K562 (cell line): ENCODE results near the gene GPR32. TPM values are rescaled to one million over a fixed set of nuclear protein-coding genes. Genes with fewer than 3 reads are reported as not detected.
A peak's percentile ranks its signal among the peaks of the same experiment; 100 is the strongest.

ENCODE experiments used
- ATAC-seq: fragments of 200-7000 bp; cut with Tn5 transposase; 3 replicates; pipeline ENCODE4 v1.9.1; 2020; ENCODE audit warnings: moderate library complexity
- BruUV-seq: library from RNA; stranded (reverse); fragments of 400-500 nt; replicated peaks from 2 replicates; lab custom pipeline; 2021; lab: Mats Ljungman, UMichigan
- CTCF ChIA-PET: fragments of 300-600 bp; formaldehyde crosslinking; extraction: SDS; loops from one replicate; lab custom pipeline; 2021; ENCODE audit warnings: low intra/inter-chr PET ratio; lab: Yijun Ruan, JAX
- POLR2A ChIA-PET: fragments of 300-600, 350-650 bp; sonication (Branson Sonifier 250); formaldehyde crosslinking; extraction: SDS; loops from one replicate; lab custom pipeline; 2021; ENCODE audit warnings: antibody characterized with exemption, inconsistent platforms; lab: Yijun Ruan, JAX
- DNase-seq, 4 experiments: peaks; one replicate each; pipeline versions ENCODE4 v3.0.0 to v3.0.0-alpha.2; 2011 to 2018; ENCODE audit warnings: low spot score in 3 of 4, mixed read lengths in 3 of 4; ENCODE audit errors: extremely low read depth in 1 of 4
- FAIRE-seq: peaks from 2 replicates; lab custom pipeline; 2011; peaks lifted over from hg19 to GRCh38; lab: Jason Lieb, UNC
- H2AFZ ChIP-seq: 2 replicates; pipeline ENCODE4 v1.6.0; 2011; ENCODE audit warnings: low read depth, low read length, control low read depth, inconsistent platforms
- H3K27ac ChIP-seq: fragments of 200-600 bp; 3 replicates; pipeline ENCODE4 v1.8.0; 2011; ENCODE audit warnings: low read depth, mild to moderate bottlenecking, control low read depth, inconsistent platforms, low read length, moderate library complexity, mixed read lengths; ENCODE audit errors: extremely low read depth
- H3K27me3 ChIP-seq, 2 experiments: fragments of 300-600 bp in 1 of 2; 2 replicates in 1 of 2; 3 replicates in 1 of 2; pipeline versions ENCODE4 v1.6.0 to v1.8.0; 2011; ENCODE audit warnings: inconsistent platforms in 2 of 2, low read length in 2 of 2, mild to moderate bottlenecking in 1 of 2, mixed read lengths in 1 of 2, moderate library complexity in 1 of 2; ENCODE audit not compliant: control insufficient read depth in 2 of 2, insufficient read depth in 2 of 2
- H3K36me3 ChIP-seq: fragments of 300-600 bp; 3 replicates; pipeline ENCODE4 v1.8.0; 2011; ENCODE audit warnings: mild to moderate bottlenecking, low read length, inconsistent platforms; ENCODE audit not compliant: control insufficient read depth, insufficient read depth
- H3K4me1 ChIP-seq, 2 experiments: fragments of 200-600 bp in 1 of 2; replicated peaks in 1 of 2; 2 replicates in 1 of 2; 3 replicates in 1 of 2; pipeline versions ENCODE4 v1.5.1 to v1.8.0; 2011; ENCODE audit warnings: inconsistent platforms in 2 of 2, low read length in 2 of 2, mild to moderate bottlenecking in 1 of 2, mixed read lengths in 1 of 2, moderate library complexity in 1 of 2; ENCODE audit not compliant: control insufficient read depth in 2 of 2, insufficient read depth in 2 of 2
- H3K4me2 ChIP-seq: 2 replicates; pipeline ENCODE4 v1.6.1; 2011; ENCODE audit warnings: low read length, control low read depth, inconsistent platforms, mixed read lengths; ENCODE audit not compliant: insufficient read depth
- H3K4me3 ChIP-seq: fragments of 200-600 bp; sonication (generic), shearing (Covaris generic); 2 replicates; pipeline ENCODE4 v1.5.1; 2016; ENCODE audit warnings: control low read depth, inconsistent platforms
- H3K79me2 ChIP-seq: fragments of 200-600 bp; 3 replicates; pipeline ENCODE4 v1.8.0; 2011; ENCODE audit warnings: low read length, inconsistent platforms; ENCODE audit not compliant: control insufficient read depth, insufficient read depth
- H3K9ac ChIP-seq, 2 experiments: 2 replicates each; pipeline versions ENCODE4 v1.6.0 to v1.6.1; 2011; ENCODE audit warnings: low read depth in 2 of 2, low read length in 2 of 2, control low read depth in 1 of 2, inconsistent platforms in 1 of 2, mild to moderate bottlenecking in 1 of 2, mixed read lengths in 1 of 2; ENCODE audit not compliant: insufficient read depth in 1 of 2
- H3K9me1 ChIP-seq: one replicate; pipeline ENCODE4 v1.6.0; 2011; ENCODE audit warnings: inconsistent platforms, mild to moderate bottlenecking, low read length, moderate library complexity; ENCODE audit not compliant: control insufficient read depth, insufficient read depth
- H3K9me3 ChIP-seq: replicated peaks from 2 replicates; pipeline ENCODE4 v1.5.1; 2011; ENCODE audit warnings: low read depth, low read length, inconsistent platforms; ENCODE audit not compliant: control insufficient read depth, insufficient read depth
- H4K20me1 ChIP-seq: replicated peaks from 2 replicates; pipeline ENCODE4 v1.6.1; 2011; ENCODE audit warnings: low read length, inconsistent platforms, mixed read lengths; ENCODE audit not compliant: control insufficient read depth, insufficient read depth
- CC2D1A ChIP-seq: fragments of 450-650 bp; IDR thresholded peaks from 2 replicates; pipeline ENCODE4 v1.6.1; 2017; ENCODE audit warnings: mild to moderate bottlenecking
- E2F3 ChIP-seq: fragments of 250-450 bp; sonication (Bioruptor Pico); IDR thresholded peaks from 2 replicates; pipeline ENCODE4 v1.4.0; 2020; ENCODE audit warnings: mild to moderate bottlenecking
- ETV1 ChIP-seq: fragments of 450-650 bp; conservative IDR thresholded peaks from 2 replicates; pipeline ENCODE4 v1.6.1; 2016; ENCODE audit warnings: missing genetic modification characterization, control low read depth, low read depth, missing compliant biosample characterization
- FOXA1 ChIP-seq: fragments of 450-650 bp; IDR thresholded peaks from 2 replicates; pipeline ENCODE4 v1.6.1; 2016; ENCODE audit warnings: mild to moderate bottlenecking, borderline replicate concordance
- MAZ ChIP-seq, 2 experiments: fragments of 450-650 bp in 1 of 2; sonication (generic) in 1 of 2; formaldehyde crosslinking; IDR thresholded peaks in 1 of 2; conservative IDR thresholded peaks in 1 of 2; 2 replicates each; pipeline versions ENCODE4 v1.4.0 to v1.5.0; 2020; ENCODE audit warnings: mild to moderate bottlenecking in 1 of 2, missing genetic modification reagents in 1 of 2
- RBBP5 ChIP-seq: fragments of 200-600 bp; sonication (generic); IDR thresholded peaks from 2 replicates; pipeline ENCODE4 v1.6.1; 2012; ENCODE audit warnings: borderline replicate concordance, mild to moderate bottlenecking, low read length, control low read depth, inconsistent platforms; ENCODE audit not compliant: insufficient read depth, poor library complexity, severe bottlenecking
- RFX1 ChIP-seq: fragments of 450-650 bp; IDR thresholded peaks from 2 replicates; pipeline ENCODE4 v1.6.1; 2016; ENCODE audit warnings: mild to moderate bottlenecking, moderate library complexity
- SP1 ChIP-seq: sonication (generic); formaldehyde crosslinking; IDR thresholded peaks from 2 replicates; pipeline ENCODE4 v1.8.1; 2022; ENCODE audit warnings: mild to moderate bottlenecking, missing genetic modification reagents
- TAF15 ChIP-seq: fragments of 200-400 bp; formaldehyde crosslinking; IDR thresholded peaks from 2 replicates; pipeline ENCODE4 v1.6.1; 2017; ENCODE audit warnings: mild to moderate bottlenecking, low read depth, low read length, moderate library complexity
- YY1 ChIP-seq, 3 experiments: IDR thresholded peaks; 2 replicates each; pipeline ENCODE4 v1.6.1; 2011; ENCODE audit warnings: low read length in 2 of 3, mild to moderate bottlenecking in 2 of 3, moderate library complexity in 2 of 3, borderline replicate concordance in 1 of 3, control low read depth in 1 of 3, low read depth in 1 of 3; ENCODE audit not compliant: insufficient read depth in 3 of 3, insufficient replicate concordance in 2 of 3, control insufficient read depth in 1 of 3, insufficient read length in 1 of 3; ENCODE audit errors: extremely low read depth in 1 of 3
- ZBTB7A ChIP-seq: IDR thresholded peaks from 2 replicates; pipeline ENCODE4 v1.6.1; 2011; ENCODE audit warnings: low read depth, mild to moderate bottlenecking, low read length, moderate library complexity, borderline replicate concordance; ENCODE audit not compliant: control insufficient read depth
- WGBS: fragments of 100-300 bp; shearing (Covaris generic); methylation state at CpG from one replicate; pipeline ENCODE4 v1.1.6; 2016; ENCODE audit warnings: low coverage, mixed read lengths; ENCODE audit not compliant: insufficient coverage; ENCODE audit errors: missing lambda C conversion rate; 5-methylcytosine and 5-hydroxymethylcytosine counted together
- in situ Hi-C: fragments of 300-500 bp; cut with MboI; formaldehyde crosslinking; loops from 4 replicates; pipeline ENCODE4 v1.15.0; 2018; ENCODE audit warnings: inconsistent platforms, mixed read lengths
- intact Hi-C: fragments of 100-400 bp; cut with micrococcal nuclease; formaldehyde crosslinking; loops from 2 replicates; pipeline ENCODE4 v1.14.2; 2022
- polyA plus RNA-seq, 8 experiments: library from polyadenylated mRNA; depleted of rRNA in 4 of 8; stranded (reverse) in 5 of 8; unstranded in 3 of 8; fragments of >200 nt; fragmentation: Nextera tagmentation in 2 of 8; fragmentation: Illumina TruSeq in 1 of 8; extraction: Ambion mirVana in 2 of 8; extraction: Trizol in 1 of 8; gene quantifications; 2 replicates each; pipeline versions ENCODE4 v1.2.1 to v1.2.3, GENCODE V29; 2011 to 2014; ENCODE audit warnings: inconsistent platforms in 1 of 8, missing spikeins in 1 of 8
- total RNA-seq, 7 experiments: library from RNA; depleted of rRNA in 6 of 7; stranded (reverse); fragments of >200 nt in 6 of 7; fragmentation: Illumina TruSeq in 2 of 7; extraction: Trizol in 2 of 7; gene quantifications; 2 replicates each; pipeline versions ENCODE4 v1.2.1 to v1.2.3, GENCODE V29; 2011 to 2021; ENCODE audit warnings: low replicate concordance in 1 of 7
- TF ChIP-seq, protein P1 (sequence below): fragments of 450-650 bp; IDR thresholded peaks from 2 replicates; pipeline ENCODE4 v1.6.1; 2017; ENCODE audit warnings: antibody characterized with exemption
- TF ChIP-seq, protein P2 (sequence below): sonication (generic); formaldehyde crosslinking; IDR thresholded peaks from 2 replicates; pipeline ENCODE4 v1.9.0; 2022; ENCODE audit warnings: mild to moderate bottlenecking, missing genetic modification reagents
- TF ChIP-seq, protein P3 (sequence below): fragments of 450-650 bp; conservative IDR thresholded peaks from 2 replicates; pipeline ENCODE4 v1.6.1; 2016; ENCODE audit warnings: missing genetic modification characterization, low read depth, mild to moderate bottlenecking, control low read depth, missing compliant biosample characterization

Gene GPR32
- total and polyA plus RNA-seq, 9 of the 15 experiments (the other 6 are each of a cell fraction or from before 2014, with no cell fraction given) = not detected

DNA sequence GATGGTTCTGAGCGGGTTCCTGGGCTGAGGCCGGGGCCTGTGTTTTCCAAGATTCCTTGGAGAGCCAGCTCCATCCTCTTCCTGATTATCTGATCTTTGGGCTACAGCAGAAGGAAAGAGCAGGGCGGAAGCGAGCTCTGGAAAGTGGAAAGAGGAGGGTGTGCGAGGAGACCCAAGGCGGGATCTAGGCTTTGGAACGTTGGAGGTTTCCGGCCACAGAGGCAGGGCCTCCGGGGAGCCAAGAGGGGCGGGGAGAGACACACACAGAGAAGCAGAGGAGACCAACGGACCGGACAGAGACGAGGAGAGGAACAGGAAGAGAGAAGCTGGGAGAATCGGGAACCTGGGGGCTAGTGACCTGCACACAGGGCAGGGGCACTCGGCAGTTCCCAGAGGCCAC, 47.2 kb upstream of the GPR32 start, which contains the start of gene CLEC11A:
CLEC11A (plus strand) TSS at position 296 of the 400 bp plus-strand sequence. CDS start 162 bp downstream, outside the sequence.
- ATAC-seq (no peak), DNase-seq (peak in 1 of 4 experiments; percentile 50), FAIRE-seq (peak; percentile 40)
- POLR2A ChIA-PET = interaction anchor here (0.7 to 1.5 kb wide), 3 partner anchors 54 to 457 kb away, joined by 3 to 4 read pairs (median 3); no protein-coding TSS in a partner anchor
- in situ Hi-C loops = no loop called here
- Histone ChIP-seq H3K4me1 (peaks cover 32 to 76% of the 10 kb centered on the region in 2 experiments), H2AFZ (peak within 1 kb of the TSS; percentile 94), H3K4me3 (peak within 1 kb of the TSS; percentile 59), H4K20me1 (peaks cover 5% of the 10 kb centered on the region; the same call in 1 of the 2 replicates), H3K9me3 (no peaks in the 10 kb centered on the region), H3K27me3 (no peaks in the 10 kb centered on the region), H3K79me2 (peaks cover 26% of the 10 kb centered on the region), H3K9ac (peak within 1 kb of the TSS; percentile 75 to 94; a peak in 3 of 4 replicates), H3K27ac (peak within 1 kb of the TSS; percentile 75), H3K9me1 (no peaks in the 10 kb centered on the region), H3K36me3 (peaks cover 4% of the 10 kb centered on the region; the same call in 1 of the 3 replicates), H3K4me2 (peak within 1 kb of the TSS; percentile 89)
- intact Hi-C loops = no loop called here
- CTCF ChIA-PET = interaction anchor here (1.2 to 4.5 kb wide), 2 partner anchors 60 to 198 kb away, joined by 4 to 91 read pairs; no protein-coding TSS in a partner anchor
- no TSS peak for BruUV-seq
- TF ChIP-seq ZBTB7A = 0 out of 2 replicates have a peak, but pooled peaks have one; percentile 17
- peak; percentile 15 for TF ChIP-seq RBBP5
- 0 out of 2 replicates have a peak, but pooled peaks have one; percentile 30 for TF ChIP-seq ETV1 (tag)
- TF ChIP-seq MAZ (CRISPR knock-in tag; conservative IDR thresholded peaks at IDR 0.05 in 1 of 2, IDR thresholded peaks at IDR 0.05 in 1 of 2) = 0 out of 4 replicates have a peak, but pooled peaks of 1 of the 2 experiments have one; percentile 15
- TF ChIP-seq YY1 (IDR thresholded peaks at IDR 0.05; ENCODE audit: borderline replicate concordance in 1 of 3, control insufficient read depth in 1 of 3, extremely low read depth in 1 of 3, insufficient read depth in 3 of 3, insufficient read length in 1 of 3, insufficient replicate concordance in 2 of 3, low read depth in 1 of 3, low read length in 2 of 3) = no peak
- TF ChIP-seq, protein P1, sequence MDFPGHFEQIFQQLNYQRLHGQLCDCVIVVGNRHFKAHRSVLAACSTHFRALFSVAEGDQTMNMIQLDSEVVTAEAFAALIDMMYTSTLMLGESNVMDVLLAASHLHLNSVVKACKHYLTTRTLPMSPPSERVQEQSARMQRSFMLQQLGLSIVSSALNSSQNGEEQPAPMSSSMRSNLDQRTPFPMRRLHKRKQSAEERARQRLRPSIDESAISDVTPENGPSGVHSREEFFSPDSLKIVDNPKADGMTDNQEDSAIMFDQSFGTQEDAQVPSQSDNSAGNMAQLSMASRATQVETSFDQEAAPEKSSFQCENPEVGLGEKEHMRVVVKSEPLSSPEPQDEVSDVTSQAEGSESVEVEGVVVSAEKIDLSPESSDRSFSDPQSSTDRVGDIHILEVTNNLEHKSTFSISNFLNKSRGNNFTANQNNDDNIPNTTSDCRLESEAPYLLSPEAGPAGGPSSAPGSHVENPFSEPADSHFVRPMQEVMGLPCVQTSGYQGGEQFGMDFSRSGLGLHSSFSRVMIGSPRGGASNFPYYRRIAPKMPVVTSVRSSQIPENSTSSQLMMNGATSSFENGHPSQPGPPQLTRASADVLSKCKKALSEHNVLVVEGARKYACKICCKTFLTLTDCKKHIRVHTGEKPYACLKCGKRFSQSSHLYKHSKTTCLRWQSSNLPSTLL = 0 out of 2 replicates have a peak, but pooled peaks have one; percentile 48
- no peak for TF ChIP-seq E2F3 (CRISPR knock-in tag)
- TF ChIP-seq, protein P2, sequence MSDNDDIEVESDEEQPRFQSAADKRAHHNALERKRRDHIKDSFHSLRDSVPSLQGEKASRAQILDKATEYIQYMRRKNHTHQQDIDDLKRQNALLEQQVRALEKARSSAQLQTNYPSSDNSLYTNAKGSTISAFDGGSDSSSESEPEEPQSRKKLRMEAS (CRISPR knock-in tag) = no peak
- TF ChIP-seq, protein P3, sequence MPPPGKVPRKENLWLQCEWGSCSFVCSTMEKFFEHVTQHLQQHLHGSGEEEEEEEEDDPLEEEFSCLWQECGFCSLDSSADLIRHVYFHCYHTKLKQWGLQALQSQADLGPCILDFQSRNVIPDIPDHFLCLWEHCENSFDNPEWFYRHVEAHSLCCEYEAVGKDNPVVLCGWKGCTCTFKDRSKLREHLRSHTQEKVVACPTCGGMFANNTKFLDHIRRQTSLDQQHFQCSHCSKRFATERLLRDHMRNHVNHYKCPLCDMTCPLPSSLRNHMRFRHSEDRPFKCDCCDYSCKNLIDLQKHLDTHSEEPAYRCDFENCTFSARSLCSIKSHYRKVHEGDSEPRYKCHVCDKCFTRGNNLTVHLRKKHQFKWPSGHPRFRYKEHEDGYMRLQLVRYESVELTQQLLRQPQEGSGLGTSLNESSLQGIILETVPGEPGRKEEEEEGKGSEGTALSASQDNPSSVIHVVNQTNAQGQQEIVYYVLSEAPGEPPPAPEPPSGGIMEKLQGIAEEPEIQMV = peak; percentile 87
- no peak for TF ChIP-seq RFX1
- TF ChIP-seq TAF15 = no peak
- TF ChIP-seq SP1 = 0 out of 2 replicates have a peak, but pooled peaks have one; percentile 34
- no peak for TF ChIP-seq FOXA1
- peak; percentile 70; the same call in 1 of the 2 replicates for TF ChIP-seq CC2D1A
- WGBS = 22% methylated on average over 9 of the region's 15 CpGs
